ENCODE results near the gene PLEKHH1.

GRCh38 chr14:67483579-67484285 lies 49.4 kb upstream of the PLEKHH1 start:
- TF ChIP-seq CTCF (IDR thresholded peaks at IDR 0.05): no peak
- no peak for TF ChIP-seq EP300 (IDR thresholded peaks at IDR 0.05)
- no peak for TF ChIP-seq POLR2A (IDR thresholded peaks at IDR 0.05)
